CD14-positive monocyte (primary cell): ENCODE data around the gene SPRING1. TPM values are rescaled to one million over a fixed set of nuclear protein-coding genes. Genes with fewer than 3 reads are reported as not detected.

Source experiments
- DNase-seq, 3 donors: peaks; one replicate each; pipeline ENCODE4 v3.0.0-alpha.2; 2011 to 2022
- H2AFZ ChIP-seq: 2 replicates; pipeline ENCODE4 v1.6.0; 2012; ENCODE audit warnings: mild to moderate bottlenecking, low read depth, low read length, inconsistent platforms; ENCODE audit not compliant: insufficient read depth, poor library complexity, severe bottlenecking
- H3K27ac ChIP-seq, 2 donors: 1 replicate in 1 of 2; 2 replicates in 1 of 2; pipeline ENCODE4 v1.5.1; 2012 to 2013; ENCODE audit warnings: low read length in 2 of 2, control low read depth in 1 of 2, inconsistent platforms in 1 of 2, low read depth in 1 of 2, mild to moderate bottlenecking in 1 of 2
- H3K27me3 ChIP-seq, 2 donors: one replicate each; pipeline versions ENCODE4 v1.6.0 to v1.6.1; 2011 to 2013; ENCODE audit warnings: low read length in 2 of 2; ENCODE audit not compliant: control insufficient read depth in 2 of 2, insufficient read depth in 2 of 2
- H3K36me3 ChIP-seq, 2 donors: replicated peaks in 1 of 2; 1 replicate in 1 of 2; 2 replicates in 1 of 2; pipeline versions ENCODE4 v1.5.1 to v1.6.1; 2012 to 2013; ENCODE audit warnings: low read length in 2 of 2, control low read depth in 1 of 2, inconsistent platforms in 1 of 2, mild to moderate bottlenecking in 1 of 2; ENCODE audit not compliant: insufficient read depth in 2 of 2, control insufficient read depth in 1 of 2
- H3K4me1 ChIP-seq, 2 donors: 1 replicate in 1 of 2; 2 replicates in 1 of 2; pipeline versions ENCODE4 v1.5.1 to v1.6.1; 2012 to 2013; ENCODE audit warnings: low read length in 2 of 2, control low read depth in 1 of 2, inconsistent platforms in 1 of 2, mild to moderate bottlenecking in 1 of 2, moderate library complexity in 1 of 2; ENCODE audit not compliant: insufficient read depth in 2 of 2, control insufficient read depth in 1 of 2
- H3K4me2 ChIP-seq: replicated peaks from 2 replicates; pipeline ENCODE3; 2012; ENCODE audit warnings: low read length, moderate library complexity, mild to moderate bottlenecking; ENCODE audit not compliant: poor library complexity, severe bottlenecking; ENCODE audit errors: extremely low read depth
- H3K4me3 ChIP-seq, 3 experiments: fragments of 200-600 bp in 1 of 3; sonication (generic) in 1 of 3; replicated peaks in 1 of 3; 1 replicate in 2 of 3; 2 replicates in 1 of 3; pipeline ENCODE4 v1.5.1; 2011 to 2013; ENCODE audit warnings: low read length in 3 of 3, mild to moderate bottlenecking in 3 of 3, control low read depth in 2 of 3, low read depth in 2 of 3, inconsistent platforms in 1 of 3, moderate library complexity in 1 of 3
- H3K79me2 ChIP-seq: 2 replicates; pipeline ENCODE4 v1.6.0; 2012; ENCODE audit warnings: mild to moderate bottlenecking, control low read depth, inconsistent platforms, low read length, moderate library complexity; ENCODE audit not compliant: insufficient read depth
- H3K9ac ChIP-seq: 2 replicates; pipeline ENCODE4 v1.6.0; 2017; ENCODE audit warnings: low read length, mild to moderate bottlenecking; ENCODE audit not compliant: insufficient read depth, poor library complexity, severe bottlenecking
- H3K9me3 ChIP-seq, 2 donors: replicated peaks in 1 of 2; 1 replicate in 1 of 2; 2 replicates in 1 of 2; pipeline versions ENCODE4 v1.5.1 to v1.6.1; 2012 to 2013; ENCODE audit warnings: low read length in 2 of 2, control low read depth in 1 of 2; ENCODE audit not compliant: control insufficient read depth in 1 of 2, insufficient read depth in 1 of 2
- H4K20me1 ChIP-seq: 2 replicates; pipeline ENCODE4 v1.6.0; 2012; ENCODE audit warnings: mild to moderate bottlenecking, low read length, control low read depth, moderate library complexity; ENCODE audit not compliant: insufficient read depth
- H3K27ac Mint-ChIP-seq, 7 donors: one replicate each; pipeline ENCODE4 v1.8.0; 2020; ENCODE audit warnings: mild to moderate bottlenecking in 7 of 7, mixed read lengths in 7 of 7, moderate library complexity in 6 of 7, inconsistent platforms in 2 of 7
- H3K27me3 Mint-ChIP-seq, 3 donors: one replicate each; pipeline ENCODE4 v1.8.0; 2021 to 2022; ENCODE audit warnings: low read depth in 3 of 3, mild to moderate bottlenecking in 3 of 3, mixed read lengths in 3 of 3, moderate library complexity in 3 of 3, inconsistent platforms in 1 of 3
- H3K36me3 Mint-ChIP-seq, 2 donors: one replicate each; pipeline ENCODE4 v1.8.0; 2020; ENCODE audit warnings: mixed read lengths in 2 of 2, inconsistent platforms in 1 of 2, mild to moderate bottlenecking in 1 of 2
- H3K4me1 Mint-ChIP-seq: one replicate; pipeline ENCODE4 v1.8.0; 2020; ENCODE audit warnings: mild to moderate bottlenecking, mixed read lengths
- H3K4me3 Mint-ChIP-seq, 2 donors: one replicate each; pipeline ENCODE4 v1.8.0; 2020; ENCODE audit warnings: mild to moderate bottlenecking in 2 of 2, mixed read lengths in 2 of 2, moderate library complexity in 1 of 2
- H3K9me3 Mint-ChIP-seq, 7 donors: one replicate each; pipeline ENCODE4 v1.8.0; 2020 to 2022; ENCODE audit warnings: mixed read lengths in 7 of 7, mild to moderate bottlenecking in 6 of 7, moderate library complexity in 6 of 7, inconsistent platforms in 2 of 7
- CTCF ChIP-seq: fragments of 200-600 bp; IDR thresholded peaks from one replicate; pipeline ENCODE4 v1.8.0; 2022; ENCODE audit warnings: antibody characterized with exemption, mild to moderate bottlenecking
- WGBS: methylation state at CpG from one replicate; pipeline ENCODE4 v1.1.5; 2013; ENCODE audit warnings: missing lambda C conversion rate; ENCODE audit not compliant: insufficient coverage; 5-methylcytosine and 5-hydroxymethylcytosine counted together
- intact Hi-C, 2 donors: fragments of 100-400 bp; cut with micrococcal nuclease; formaldehyde crosslinking; loops; one replicate each; pipeline versions ENCODE4 v1.15.0 to v1.15.1; 2023
- polyA plus RNA-seq, 3 donors: library from polyadenylated mRNA; depleted of rRNA in 1 of 3; unstranded in 2 of 3; stranded (reverse) in 1 of 3; fragments of 300-500 nt in 2 of 3; fragments of >200 nt in 1 of 3; fragmentation: Illumina TruSeq in 2 of 3; gene quantifications; 1 replicate in 2 of 3; 2 replicates in 1 of 3; pipeline ENCODE4 v1.2.3, GENCODE V29; 2012 to 2021

SPRING1 gene
- polyA plus RNA-seq, 3 donors = 6.3 to 19.3 (median 15.6) TPM

GRCh38 chr12:116771651-116772050 lies 33.8 kb upstream of the SPRING1 start:
- Mint-ChIP-seq H3K9me3 (peaks cover 0 to 1% (median 0%) of the 10 kb centered on the region in 7 donors), H3K27me3 (peaks cover 2 to 10% (median 3%) of the 10 kb centered on the region in 3 donors), H3K4me1 (no peaks in the 10 kb centered on the region), H3K4me3 (no peak overlapping the region), H3K36me3 (no peaks in the 10 kb centered on the region), H3K27ac (no peak overlapping the region)
- Histone ChIP-seq H3K4me2 (no peak overlapping the region), H3K4me3 (no peak overlapping the region), H3K4me1 (no peaks in the 10 kb centered on the region), H3K36me3 (no peaks in the 10 kb centered on the region), H3K9me3 (no peaks in the 10 kb centered on the region), H2AFZ (no peak overlapping the region), H3K27me3 (no peaks in the 10 kb centered on the region), H3K27ac (no peak overlapping the region), H3K9ac (no peak overlapping the region), H3K79me2 (no peaks in the 10 kb centered on the region), H4K20me1 (no peaks in the 10 kb centered on the region)
- intact Hi-C loops = no loop called here
- DNase-seq = no peak
- TF ChIP-seq CTCF = no peak
- 50% methylated on average over 6 of the region's 8 CpGs for WGBS

GRCh38 chr12:116766746-116767145 lies 28.9 kb upstream of the SPRING1 start:
- H3K4me2 ChIP-seq = no peak overlapping the region
- H3K36me3 Mint-ChIP-seq = no peaks in the 10 kb centered on the region
- TF ChIP-seq CTCF = no peak
- H3K27me3 Mint-ChIP-seq = peaks cover 3 to 5% (median 3%) of the 10 kb centered on the region in 3 donors
- no peak overlapping the region for H3K4me3 Mint-ChIP-seq
- no peaks in the 10 kb centered on the region for H3K79me2 ChIP-seq
- H3K9me3 Mint-ChIP-seq = no peaks in the 10 kb centered on the region
- no peaks in the 10 kb centered on the region for H3K9me3 ChIP-seq
- H3K36me3 ChIP-seq = no peaks in the 10 kb centered on the region
- H3K9ac ChIP-seq = no peak overlapping the region
- H3K27me3 ChIP-seq = peaks cover 0 to 2% of the 10 kb centered on the region in 2 donors
- H3K27ac Mint-ChIP-seq = no peak overlapping the region
- no peak for DNase-seq
- WGBS = 90% methylated on average over 2 of the region's 3 CpGs
- H3K4me1 Mint-ChIP-seq = no peaks in the 10 kb centered on the region
- H3K4me1 ChIP-seq = no peaks in the 10 kb centered on the region
- intact Hi-C loops = no loop called here
- H4K20me1 ChIP-seq = no peaks in the 10 kb centered on the region
- H3K4me3 ChIP-seq = no peak overlapping the region
- no peak overlapping the region for H3K27ac ChIP-seq
- no peak overlapping the region for H2AFZ ChIP-seq
